ENCODE measurements around the gene OIP5.
"Not testable (repeated sequence)": the region's sequence is repeated elsewhere in the genome, so short reads cannot be mapped to it uniquely, and the experiment has no call there.

The OIP5 gene

DNA sequence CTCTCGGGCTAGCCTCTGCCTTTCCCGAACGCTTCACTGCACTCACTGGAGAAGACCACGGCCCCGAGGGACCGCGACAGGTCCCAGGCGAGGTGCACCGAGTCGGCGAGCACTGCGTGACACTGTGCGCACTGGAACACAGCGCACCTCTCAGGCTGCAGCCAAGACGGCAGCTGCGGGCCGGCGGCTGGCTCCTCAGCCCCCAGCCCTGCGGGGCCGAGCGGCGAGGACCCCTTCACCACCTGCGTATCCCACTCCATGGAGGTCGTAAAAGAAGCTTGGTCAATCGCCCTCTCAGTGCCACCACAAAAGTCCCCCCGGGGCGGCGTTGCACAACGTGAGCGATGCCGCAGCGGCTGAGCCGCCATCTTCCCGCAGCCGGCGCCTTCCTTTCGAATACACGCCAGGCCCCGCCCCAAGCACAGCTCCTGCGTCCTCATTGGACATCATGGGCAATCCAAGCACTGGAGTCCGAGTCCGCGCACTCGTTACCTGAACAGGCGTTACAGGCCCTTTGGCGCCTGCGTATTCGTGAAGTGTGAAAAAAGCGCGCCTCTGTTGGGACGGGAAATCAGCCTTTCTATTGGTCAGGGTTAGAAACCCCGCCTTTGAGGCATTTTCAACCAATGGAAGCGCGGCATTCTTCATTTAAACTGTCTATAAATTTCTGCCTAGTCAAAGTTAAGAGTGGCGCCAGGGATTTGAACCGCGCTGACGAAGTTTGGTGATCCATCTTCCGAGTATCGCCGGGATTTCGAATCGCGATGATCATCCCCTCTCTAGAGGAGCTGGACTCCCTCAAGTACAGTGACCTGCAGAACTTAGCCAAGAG, at the start of gene OIP5, which contains the start of gene NUSAP1:
OIP5 (minus strand) TSS at position 398 of the 832 bp plus-strand sequence; CDS start at position 368, 30 bp downstream.
NUSAP1 (plus strand) TSS at position 688 of the 832 bp plus-strand sequence; CDS start at position 765, 77 bp downstream.
- DNase-seq: peak; percentile 88 to 98 (median 95)
- intact Hi-C loops (cut with DNase I): no loop called here

DNA sequence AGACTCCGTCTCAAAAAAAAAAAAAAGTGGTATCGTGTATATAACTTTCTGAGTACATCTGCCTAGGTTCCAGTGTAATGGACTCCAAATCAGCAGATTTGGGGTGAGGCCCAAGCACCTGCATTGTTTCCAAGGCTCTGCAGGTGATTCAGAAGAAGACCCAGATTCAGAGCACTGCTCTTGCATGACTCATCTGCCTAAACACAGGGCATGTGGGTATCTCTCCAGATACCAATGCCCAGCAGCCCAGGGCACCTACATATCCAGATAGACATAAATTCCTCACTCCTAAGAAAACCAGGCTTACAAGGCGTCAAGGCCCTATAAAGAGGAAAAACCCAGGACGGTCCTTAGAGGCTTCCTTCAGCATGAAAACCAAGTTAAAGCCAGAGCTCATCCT, 45.6 kb upstream of the OIP5 start:
- intact Hi-C loops (cut with DNase I): no loop called here
- no peak for DNase-seq

DNA sequence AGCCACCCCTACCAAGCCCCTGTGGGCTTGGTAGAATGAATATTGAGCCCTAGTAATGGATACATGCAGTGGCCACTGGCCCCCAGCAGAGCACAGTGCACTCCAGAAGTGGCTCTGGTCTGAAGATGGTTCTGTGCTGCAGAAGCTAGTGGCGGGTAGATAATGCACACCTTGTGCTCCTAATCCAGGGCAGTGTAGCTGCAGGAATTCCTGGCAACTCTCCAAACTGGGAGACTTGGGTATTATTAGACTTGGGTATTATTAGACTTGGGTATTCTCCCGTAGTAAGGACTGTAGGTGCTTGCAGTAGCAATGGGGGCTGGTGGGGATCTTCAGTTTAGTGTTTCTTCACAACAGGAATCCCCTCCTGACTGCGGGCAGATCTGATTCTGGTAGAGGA, 35.0 kb upstream of the OIP5 start:
- intact Hi-C loops (cut with DNase I): no loop called here
- DNase-seq: no peak

DNA sequence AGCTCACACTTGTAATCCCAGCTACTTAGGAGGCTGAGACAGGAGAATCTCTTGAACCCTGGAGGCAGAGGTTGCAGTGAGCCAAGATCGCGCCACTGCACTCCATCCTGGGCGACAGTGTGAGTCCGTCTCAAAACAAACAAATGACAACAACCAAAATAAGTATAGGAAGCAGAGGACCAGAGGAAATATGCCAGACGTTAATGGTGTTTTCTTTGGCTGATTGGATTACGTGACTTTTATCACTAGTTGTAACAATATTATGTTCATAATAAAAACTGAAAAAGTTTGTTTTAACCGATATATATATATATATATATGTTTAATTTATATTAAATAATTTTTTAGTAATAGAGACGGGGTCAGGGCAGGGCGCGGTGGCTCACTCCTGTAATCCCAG, 22.0 kb upstream of the OIP5 start:
- DNase-seq: no peak
- intact Hi-C loops (cut with DNase I): no loop called here

DNA sequence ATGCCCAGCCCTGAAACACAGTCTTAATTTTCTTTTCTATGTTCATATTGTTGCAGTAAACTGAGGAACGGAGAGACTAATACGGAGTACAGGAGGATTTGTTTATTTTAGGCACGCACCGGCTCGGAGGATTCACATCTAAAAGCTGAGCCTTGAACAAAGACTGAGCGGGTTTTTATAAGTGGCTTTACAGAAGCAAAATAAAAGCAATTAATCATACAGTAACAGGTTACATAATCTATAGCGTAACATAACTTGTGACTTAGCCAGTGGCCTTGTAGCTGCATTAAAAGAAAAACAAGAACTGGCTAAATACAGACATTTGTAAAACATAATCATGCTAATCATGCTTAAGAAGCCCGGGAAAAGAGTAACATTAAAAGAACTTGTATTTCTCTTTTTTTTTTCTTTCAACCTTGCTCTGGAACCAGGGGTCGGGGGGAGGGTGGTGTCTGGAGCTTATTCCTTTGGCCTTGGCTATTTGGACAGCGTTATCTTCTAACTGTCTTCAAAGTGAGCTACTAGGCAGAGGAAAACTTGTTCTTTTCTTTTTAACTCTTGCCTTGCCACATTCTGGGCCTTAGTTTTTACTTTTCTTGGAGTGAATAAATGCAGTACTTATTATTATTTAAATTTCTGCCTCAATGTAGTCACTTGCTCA, 17.8 kb upstream of the OIP5 start:
- no peak for DNase-seq
- intact Hi-C loops (cut with DNase I): no loop called here

DNA sequence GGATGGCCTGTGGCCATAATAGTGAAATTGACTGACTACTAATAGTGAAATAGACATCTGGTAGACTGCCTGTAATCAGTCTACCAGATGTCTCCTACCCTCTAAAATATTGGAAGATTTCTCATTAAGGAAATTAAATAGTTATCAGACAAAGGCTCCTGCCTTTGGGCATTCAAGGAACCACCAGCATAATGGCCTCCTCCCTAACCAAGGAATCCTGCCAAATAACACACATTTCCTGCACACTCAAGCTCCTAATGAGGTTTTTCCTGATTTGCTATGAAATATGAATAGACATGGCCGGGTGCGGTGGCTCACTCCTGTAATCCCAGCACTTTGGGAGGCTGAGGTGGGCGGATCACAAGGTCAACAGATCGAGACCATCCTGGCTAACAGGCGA, 14.8 kb upstream of the OIP5 start:
- DNase-seq: no peak
- intact Hi-C loops (cut with DNase I): no loop called here

DNA sequence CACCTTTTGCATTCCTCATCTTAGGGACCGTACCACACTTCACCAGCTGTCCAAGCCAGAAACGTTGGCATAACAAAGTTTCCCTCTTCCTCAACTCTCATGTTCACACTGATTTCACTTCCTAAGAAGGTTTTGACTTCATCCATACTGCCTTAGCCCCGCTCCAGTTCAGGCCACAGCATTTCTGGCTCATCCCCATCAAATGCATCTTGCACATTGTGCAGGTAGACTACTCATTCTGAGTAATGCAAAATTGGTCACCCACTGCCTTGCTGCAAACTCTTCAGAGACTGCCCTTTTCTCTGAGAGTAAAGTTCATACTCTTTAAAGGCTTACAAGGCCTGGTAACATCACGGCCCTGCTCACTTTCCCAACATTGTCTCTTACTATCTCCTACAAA, 9.1 kb upstream of the OIP5 start:
- no peak for DNase-seq
- intact Hi-C loops (cut with DNase I): no loop called here

DNA sequence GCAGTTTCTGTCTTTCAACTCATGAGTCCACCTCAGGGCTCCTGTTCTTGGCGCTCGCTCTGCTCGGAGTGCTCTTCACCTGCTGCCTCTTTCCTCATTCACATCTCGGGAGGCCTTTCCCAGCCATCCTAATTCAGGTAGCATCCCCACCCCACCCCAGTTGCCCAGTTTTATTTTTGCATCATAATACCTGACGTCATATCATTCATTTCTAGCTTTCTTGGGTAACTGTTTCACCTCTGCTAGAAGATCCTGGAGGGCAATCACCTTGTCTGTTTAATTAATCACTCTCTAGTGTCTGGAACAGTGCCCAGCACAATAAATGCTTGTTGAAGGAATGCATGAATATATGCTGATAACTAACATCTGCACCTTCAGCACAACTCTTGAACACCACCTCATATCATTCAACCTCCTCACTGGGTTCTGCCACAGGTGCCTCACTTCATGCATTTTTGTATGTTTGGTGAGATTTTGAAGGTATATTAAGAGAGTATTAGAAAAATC, 7.9 kb upstream of the OIP5 start:
- DNase-seq: no peak
- intact Hi-C loops (cut with DNase I): no loop called here

DNA sequence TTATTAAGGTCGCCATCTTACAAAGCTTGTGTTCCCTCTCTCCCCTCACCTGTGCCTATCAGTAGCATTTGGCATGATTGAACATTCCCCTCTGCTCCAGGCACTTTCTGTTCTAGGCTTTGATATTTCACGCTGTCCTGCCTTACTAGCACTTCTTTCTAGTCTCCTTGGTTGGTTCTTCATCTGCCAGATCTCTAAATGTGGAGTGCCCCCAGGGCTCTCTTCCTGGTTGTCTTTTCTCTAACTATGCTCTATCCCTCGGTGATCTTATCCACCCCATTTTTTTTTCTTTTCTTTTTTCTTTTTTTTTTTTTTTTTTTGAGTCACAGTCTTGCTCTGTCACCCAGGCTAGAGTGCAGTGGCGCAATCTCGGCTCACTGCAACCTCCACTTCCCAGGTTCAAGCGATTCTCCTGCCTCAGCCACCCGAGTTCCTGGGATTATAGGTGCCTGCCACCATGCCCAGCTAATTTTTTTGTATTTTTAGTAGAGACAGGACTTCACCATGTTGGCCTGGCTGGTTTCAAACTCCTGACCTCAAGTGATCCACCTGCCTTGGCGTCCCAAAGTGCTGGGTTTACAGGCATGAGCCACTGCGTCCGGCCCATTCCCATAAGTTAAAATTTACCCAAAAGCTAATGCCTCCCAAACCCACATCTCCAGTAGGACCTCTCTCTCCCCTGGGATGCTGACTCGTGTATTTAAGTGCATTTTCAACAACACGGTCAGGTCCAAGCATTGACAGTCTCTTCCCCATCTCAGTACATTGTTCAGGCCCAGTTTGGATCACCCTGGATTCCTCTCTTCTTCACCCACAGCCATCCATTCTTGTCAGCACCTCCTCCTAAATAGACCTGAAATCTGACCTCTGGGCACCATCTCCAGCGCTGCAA, 5.5 kb upstream of the OIP5 start:
- DNase-seq: no peak
- intact Hi-C loops (cut with DNase I): no loop called here

DNA sequence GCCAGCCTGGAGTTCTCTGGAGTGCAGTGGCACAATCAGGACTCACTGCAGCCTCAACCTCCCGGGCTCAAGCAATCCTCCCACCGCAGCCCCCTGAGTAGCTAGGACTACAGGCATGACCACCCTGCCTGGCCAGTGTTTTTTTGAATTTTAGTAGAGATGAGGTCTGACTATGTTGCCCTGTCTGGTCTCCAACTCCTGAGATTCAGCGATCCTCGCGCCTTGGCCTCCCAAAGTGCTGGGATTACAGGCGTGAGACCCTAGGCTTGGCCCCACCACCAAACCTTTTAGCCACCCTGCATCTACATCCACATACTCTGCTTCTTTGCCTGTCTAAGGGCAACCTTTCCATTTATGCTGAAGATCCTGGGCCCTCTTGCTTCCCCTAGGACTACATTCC, 4.7 kb upstream of the OIP5 start:
- intact Hi-C loops (cut with DNase I): no loop called here
- DNase-seq: no peak

DNA sequence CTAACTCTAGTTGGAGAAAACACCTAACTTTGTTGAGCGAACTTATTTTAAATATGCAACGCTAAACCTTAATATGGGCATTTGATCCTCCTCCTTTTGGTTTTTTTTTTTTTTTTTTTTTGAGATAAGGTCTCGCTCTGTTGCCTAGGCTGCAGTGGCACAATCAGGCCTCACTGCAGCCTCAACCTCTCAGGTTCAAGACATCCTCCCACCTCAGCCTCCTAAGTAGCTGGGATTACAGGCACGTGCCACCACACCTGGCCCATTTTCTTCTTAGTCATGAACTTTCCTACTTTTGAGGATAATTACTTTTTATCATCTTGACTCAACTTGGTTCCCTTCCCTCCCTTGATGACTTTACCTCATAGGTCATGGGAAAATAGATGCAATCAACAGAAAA, 4.2 kb upstream of the OIP5 start:
- intact Hi-C loops (cut with DNase I): no loop called here
- no peak for DNase-seq

DNA sequence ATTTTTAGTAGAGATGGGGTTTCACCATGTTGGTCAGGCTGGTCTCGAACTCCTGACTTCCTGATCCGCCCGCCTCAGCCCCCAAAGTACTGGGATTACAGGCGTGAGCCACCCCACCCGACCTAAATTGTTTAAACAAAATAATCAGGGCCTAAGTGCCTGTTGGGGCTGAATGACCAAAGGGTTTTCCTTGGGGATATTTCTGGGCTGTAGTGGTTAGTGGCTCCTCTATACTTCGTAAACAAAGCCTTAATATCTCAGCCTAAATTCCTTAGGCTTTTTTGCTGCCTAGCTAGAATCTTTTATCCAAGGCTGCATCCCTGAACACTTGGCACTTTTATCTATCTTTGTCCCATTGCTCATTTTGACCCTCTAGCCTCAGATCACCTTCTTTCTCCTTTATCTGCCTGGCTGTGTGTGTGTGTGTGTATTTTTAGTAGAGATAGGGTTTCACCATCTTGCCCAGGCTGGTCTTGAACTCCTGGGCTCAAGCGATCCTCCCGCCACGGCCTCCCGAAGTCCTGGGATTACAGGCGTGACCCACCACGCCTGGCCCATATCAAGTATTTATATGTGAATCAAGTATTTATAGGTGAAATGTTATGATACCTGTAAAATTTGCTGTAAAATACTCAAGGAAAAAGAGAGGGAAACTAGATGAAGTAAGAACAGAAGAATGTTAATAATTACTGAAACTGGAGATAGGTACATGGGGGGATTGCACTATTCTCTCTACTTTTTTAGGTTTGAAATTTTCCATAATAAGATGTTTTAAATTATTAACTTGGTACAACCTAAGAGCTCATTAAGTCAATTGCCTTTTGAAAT, 2.1 kb upstream of the OIP5 start:
- intact Hi-C loops (cut with DNase I): no loop called here

DNA sequence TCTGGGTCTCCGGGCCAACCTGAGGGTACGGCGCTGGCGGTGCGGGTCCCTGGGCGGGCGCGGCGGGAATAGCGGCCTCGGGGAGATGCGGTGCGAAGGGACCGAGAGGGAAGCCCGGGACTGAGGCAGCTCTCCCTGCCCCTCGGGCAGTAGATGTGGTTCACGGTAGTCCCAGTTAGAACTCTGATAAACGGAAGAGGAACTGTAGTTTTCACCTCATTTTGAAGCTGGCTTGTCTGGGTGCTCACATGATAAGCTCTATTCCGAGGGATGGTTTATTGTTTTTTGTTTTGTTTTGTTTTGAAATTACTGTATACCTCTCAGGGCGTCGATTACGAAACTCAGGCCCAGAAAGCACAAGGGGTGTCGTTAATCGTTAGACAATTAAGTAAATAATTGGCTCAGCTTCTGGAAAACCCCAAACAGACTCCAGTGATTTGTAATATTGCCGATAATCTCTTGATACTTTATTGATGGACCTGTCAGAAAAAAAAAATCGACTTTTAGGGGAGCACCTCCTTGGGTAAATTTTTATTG, 703 bp upstream of the OIP5 start:
- DNase-seq: no peak

More for the DNA sequence above, 2.1 kb upstream of the OIP5 start:
- DNase-seq: no peak

DNA sequence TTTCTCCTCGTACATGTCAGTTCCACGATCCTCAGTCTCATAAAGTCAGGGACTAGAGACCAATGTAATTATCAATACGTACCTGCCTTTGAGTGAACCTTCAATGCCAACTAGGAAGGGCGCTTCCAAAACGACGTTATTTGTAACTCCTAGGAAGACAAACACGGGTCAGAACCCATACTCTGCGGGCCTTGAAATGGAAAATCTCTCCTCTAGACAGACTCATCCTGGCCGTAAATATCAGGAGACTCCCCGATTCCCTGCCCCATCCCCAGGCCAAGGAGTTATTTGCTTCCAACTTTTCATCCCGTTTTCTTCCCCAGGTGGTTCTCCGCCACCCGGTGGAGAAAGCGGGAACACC, 578 bp downstream of the OIP5 start:
- DNase-seq: peak in 17 of 42 donors; percentile 46 to 80 (median 66)
- intact Hi-C loops (cut with DNase I): no loop called here

More for the DNA sequence above, 703 bp upstream of the OIP5 start:
- intact Hi-C loops (cut with DNase I): no loop called here

DNA sequence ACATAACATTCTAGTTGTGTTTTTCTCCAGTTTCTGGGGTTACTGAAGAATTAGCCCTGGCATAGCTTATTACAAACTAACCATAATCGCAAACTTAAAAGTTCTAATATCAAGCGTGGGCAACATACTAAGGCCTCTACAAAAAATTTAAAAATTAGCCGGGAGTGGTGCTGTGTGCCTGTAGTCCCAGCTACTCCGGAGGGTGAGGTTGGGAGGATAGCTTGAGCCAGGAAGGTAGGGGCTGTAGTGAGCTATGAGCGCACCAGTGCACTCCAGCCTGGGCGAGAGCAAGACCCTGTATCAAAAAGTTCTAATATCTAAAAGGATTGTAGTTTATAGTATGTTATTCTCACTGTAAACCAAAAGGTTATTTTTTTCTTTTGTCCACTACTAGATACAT, 1.1 kb downstream of the OIP5 start:
- intact Hi-C loops (cut with DNase I): no loop called here
- DNase-seq: no peak

DNA sequence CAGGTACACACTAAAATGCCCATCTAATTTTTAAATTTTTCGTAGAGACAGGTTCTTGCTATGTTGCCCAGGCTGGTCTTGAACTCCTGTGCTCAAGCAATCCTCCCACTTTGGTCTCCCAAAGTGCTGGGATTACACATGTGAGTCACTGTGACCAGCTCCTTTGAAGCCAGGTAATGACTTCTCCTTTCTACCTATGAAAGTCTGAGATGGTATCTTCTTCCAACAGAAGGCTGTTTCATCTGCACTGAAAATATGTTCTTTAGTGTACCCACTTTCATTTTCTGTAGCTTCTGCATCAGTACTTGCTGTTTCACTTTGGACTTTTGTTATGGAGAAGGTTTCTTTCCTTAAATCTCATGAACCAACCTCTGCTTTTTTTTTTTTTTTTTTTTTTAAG, 8.8 kb downstream of the OIP5 start:
- intact Hi-C loops (cut with DNase I): no loop called here
- no peak for DNase-seq

DNA sequence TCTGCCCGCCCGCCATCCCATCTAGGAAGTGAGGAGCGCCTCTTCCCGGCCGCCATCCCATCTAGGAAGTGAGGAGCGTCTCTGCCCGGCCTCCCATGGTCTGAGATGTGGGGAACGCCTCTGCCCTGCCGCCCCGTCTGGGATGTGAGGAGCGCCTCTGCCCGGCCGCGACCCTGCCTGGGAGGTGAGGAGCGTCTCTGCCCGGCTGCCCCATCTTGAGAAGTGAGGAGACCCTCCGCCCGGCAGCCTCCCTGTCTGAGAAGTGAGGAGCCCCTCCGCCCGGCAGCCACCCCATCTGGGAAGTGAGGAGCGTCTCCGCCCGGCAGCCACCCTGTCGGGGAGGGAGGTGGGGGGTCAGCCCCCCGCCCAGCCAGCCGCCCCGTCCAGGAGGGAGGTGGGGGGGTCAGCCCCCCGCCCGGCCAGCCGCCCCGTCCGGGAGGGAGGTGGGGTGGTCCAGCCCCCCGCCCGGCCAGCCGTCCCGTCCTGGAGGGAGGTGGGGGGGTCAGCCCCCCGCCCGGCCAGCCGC, 11.5 kb downstream of the OIP5 start:
- intact Hi-C loops (cut with DNase I): not testable (repeated sequence)

DNA sequence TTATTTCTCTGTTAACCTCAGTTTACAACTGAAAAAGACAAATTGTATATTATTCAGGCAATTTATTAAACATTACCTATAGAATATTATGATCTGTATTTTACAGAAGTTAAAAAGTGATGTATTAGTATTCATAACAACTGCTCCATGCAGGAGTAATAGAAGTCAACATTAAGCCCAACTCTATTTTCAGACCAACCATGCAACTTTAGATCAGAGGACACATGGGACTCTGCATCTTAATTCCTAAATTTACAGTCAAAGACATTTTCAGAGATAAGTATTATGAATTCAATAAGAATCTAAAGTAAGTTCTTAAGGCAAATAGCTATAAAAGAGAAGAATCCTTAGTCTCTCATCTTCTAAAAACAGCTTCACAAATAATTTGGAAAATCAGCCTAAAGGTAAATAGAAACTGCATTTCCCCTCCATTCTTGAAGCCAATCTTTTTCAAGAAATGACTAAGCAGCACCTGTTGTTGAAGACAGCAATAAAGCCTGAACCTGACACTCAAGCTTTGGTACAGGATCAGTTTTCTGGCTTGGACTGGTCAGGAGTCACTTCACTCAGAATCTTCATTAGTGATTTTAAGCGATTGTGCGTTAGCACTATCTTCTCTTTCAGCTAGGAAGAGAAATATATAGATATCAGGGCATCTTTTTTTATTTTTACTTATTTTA, 23.0 kb downstream of the OIP5 start:
- no peak for DNase-seq
- intact Hi-C loops (cut with DNase I): no loop called here

More for the DNA sequence above, 11.5 kb downstream of the OIP5 start:
- DNase-seq: not testable (repeated sequence)
